Spleen (tissue), 3 donors: Measurements from ENCODE around the gene LRP3.

Experiments
- POLR2A ChIP-seq, 3 donors: fragments of 450-650 bp; IDR thresholded peaks; one replicate each; pipeline ENCODE4 v1.5.1; 2017; ENCODE audit warnings: antibody characterized with exemption in 3 of 3, mild to moderate bottlenecking in 1 of 3
- POLR2AphosphoS5 ChIP-seq, 3 donors: sonication (generic); formaldehyde crosslinking; IDR thresholded peaks; one replicate each; pipeline ENCODE4 v1.5.1; 2017; ENCODE audit warnings: antibody characterized with exemption in 3 of 3

GRCh38 chr19:33187183-33187540, 7.0 kb upstream of the LRP3 start:
- no peak for TF ChIP-seq POLR2A (IDR thresholded peaks at IDR 0.05)
- TF ChIP-seq POLR2AphosphoS5 (IDR thresholded peaks at IDR 0.05), result no peak
